ENCODE measurements around the gene TP53BP1. TPM values are rescaled to one million over a fixed set of nuclear protein-coding genes. Genes with fewer than 3 reads are reported as not detected.

The TP53BP1 gene
- total and polyA plus RNA-seq, 2 experiments from 2014 or later = 16.6 to 46.8 TPM

- Histone ChIP-seq H3K27me3 (no peaks in the 10 kb centered on the region), H3K79me2 (no peaks in the 10 kb centered on the region), H4K20me1 (ENCODE audit: insufficient read depth, poor library complexity, severe bottlenecking) (no peaks in the 10 kb centered on the region), H3K36me3 (replicated peaks; ENCODE audit: insufficient read depth, low read depth) (no peaks in the 10 kb centered on the region), H3K27ac (no peak overlapping the region), H3K4me2 (no peak overlapping the region), H3K4me3 (no peak overlapping the region), H3K9me3 (ENCODE audit: low read depth) (no peaks in the 10 kb centered on the region), H3K4me1 (ENCODE audit: insufficient read depth) (no peaks in the 10 kb centered on the region), H3K9me2 (replicated peaks; ENCODE audit: insufficient read depth) (no peaks in the 10 kb centered on the region), H2AFZ (no peak overlapping the region)
- TF ChIP-seq EZH2 (IDR thresholded peaks at IDR 0.05; ENCODE audit: borderline replicate concordance) (no peak), EZH2phosphoT487 (IDR thresholded peaks at IDR 0.05; ENCODE audit: low read depth, severe bottlenecking, unreplicated experiment) (no peak)
- TF ChIP-seq, protein P1, sequence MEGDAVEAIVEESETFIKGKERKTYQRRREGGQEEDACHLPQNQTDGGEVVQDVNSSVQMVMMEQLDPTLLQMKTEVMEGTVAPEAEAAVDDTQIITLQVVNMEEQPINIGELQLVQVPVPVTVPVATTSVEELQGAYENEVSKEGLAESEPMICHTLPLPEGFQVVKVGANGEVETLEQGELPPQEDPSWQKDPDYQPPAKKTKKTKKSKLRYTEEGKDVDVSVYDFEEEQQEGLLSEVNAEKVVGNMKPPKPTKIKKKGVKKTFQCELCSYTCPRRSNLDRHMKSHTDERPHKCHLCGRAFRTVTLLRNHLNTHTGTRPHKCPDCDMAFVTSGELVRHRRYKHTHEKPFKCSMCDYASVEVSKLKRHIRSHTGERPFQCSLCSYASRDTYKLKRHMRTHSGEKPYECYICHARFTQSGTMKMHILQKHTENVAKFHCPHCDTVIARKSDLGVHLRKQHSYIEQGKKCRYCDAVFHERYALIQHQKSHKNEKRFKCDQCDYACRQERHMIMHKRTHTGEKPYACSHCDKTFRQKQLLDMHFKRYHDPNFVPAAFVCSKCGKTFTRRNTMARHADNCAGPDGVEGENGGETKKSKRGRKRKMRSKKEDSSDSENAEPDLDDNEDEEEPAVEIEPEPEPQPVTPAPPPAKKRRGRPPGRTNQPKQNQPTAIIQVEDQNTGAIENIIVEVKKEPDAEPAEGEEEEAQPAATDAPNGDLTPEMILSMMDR (IDR thresholded peaks at IDR 0.05; ENCODE audit: poor library complexity) = no peak
- no peak for DNase-seq (ENCODE audit: low spot score)
- WGBS (ENCODE audit: low lambda C conversion rate, missing lambda C conversion rate) = 97% methylated on average over 15 of the region's 15 CpGs
Measured at GRCh38 chr15:43529141-43529540, 36.2 kb upstream of the TP53BP1 start.

DNA sequence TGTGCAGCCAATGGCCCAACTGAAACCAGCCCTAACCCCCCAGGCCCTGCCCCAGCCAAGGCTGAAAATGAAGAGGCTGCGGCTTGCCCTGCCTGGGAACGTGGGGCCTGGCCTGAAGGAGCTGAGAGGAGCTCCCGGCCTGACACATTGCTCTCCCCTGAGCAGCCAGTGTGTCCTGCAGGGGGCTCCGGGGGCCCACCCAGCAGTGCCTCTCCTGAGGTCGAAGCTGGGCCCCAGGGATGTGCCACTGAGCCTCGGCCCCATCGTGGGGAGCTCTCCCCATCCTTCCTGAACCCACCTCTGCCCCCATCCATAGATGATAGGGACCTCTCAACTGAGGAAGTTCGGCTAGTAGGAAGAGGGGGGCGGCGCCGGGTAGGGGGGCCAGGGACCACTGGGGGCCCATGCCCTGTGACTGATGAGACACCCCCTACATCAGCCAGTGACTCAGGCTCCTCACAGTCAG lies 35.6 kb upstream of the TP53BP1 start:
- Histone ChIP-seq H3K4me3 (no peak overlapping the region), H4K20me1 (ENCODE audit: insufficient read depth, poor library complexity, severe bottlenecking) (no peaks in the 10 kb centered on the region), H3K4me2 (no peak overlapping the region), H3K4me1 (ENCODE audit: insufficient read depth) (no peaks in the 10 kb centered on the region), H3K27me3 (no peaks in the 10 kb centered on the region), H3K27ac (no peak overlapping the region), H3K79me2 (no peaks in the 10 kb centered on the region), H2AFZ (no peak overlapping the region), H3K9me2 (replicated peaks; ENCODE audit: insufficient read depth) (no peaks in the 10 kb centered on the region), H3K36me3 (replicated peaks; ENCODE audit: insufficient read depth, low read depth) (no peaks in the 10 kb centered on the region), H3K9me3 (ENCODE audit: low read depth) (no peaks in the 10 kb centered on the region)
- whole genome bisulfite sequencing (ENCODE audit: low lambda C conversion rate, missing lambda C conversion rate) = 95% methylated on average over 11 of the region's 11 CpGs
- DNase-seq (ENCODE audit: low spot score) = no peak
- TF ChIP-seq EZH2 (IDR thresholded peaks at IDR 0.05; ENCODE audit: borderline replicate concordance) (no peak), EZH2phosphoT487 (IDR thresholded peaks at IDR 0.05; ENCODE audit: low read depth, severe bottlenecking, unreplicated experiment) (no peak)
- TF ChIP-seq, protein P1 (IDR thresholded peaks at IDR 0.05; ENCODE audit: poor library complexity) = no peak

GRCh38 chr15:43527802-43528541 lies 35.0 kb upstream of the TP53BP1 start:
- 92% methylated on average over 12 of the region's 12 CpGs for WGBS (ENCODE audit: low lambda C conversion rate, missing lambda C conversion rate)
- H3K79me2 ChIP-seq = no peaks in the 10 kb centered on the region

GRCh38 chr15:43527016-43527801 lies 34.3 kb upstream of the TP53BP1 start:
- no peaks in the 10 kb centered on the region for H3K9me3 ChIP-seq (ENCODE audit: low read depth)
- H3K4me1 ChIP-seq (ENCODE audit: insufficient read depth) = no peaks in the 10 kb centered on the region
- H3K27ac ChIP-seq = no peak overlapping the region
- 85% methylated on average over 9 of the region's 9 CpGs for WGBS (ENCODE audit: low lambda C conversion rate, missing lambda C conversion rate)
- DNase-seq (ENCODE audit: low spot score) = no peak
- H3K27me3 ChIP-seq = no peaks in the 10 kb centered on the region
- no peaks in the 10 kb centered on the region for H3K36me3 ChIP-seq (replicated peaks; ENCODE audit: insufficient read depth, low read depth)
- no peak overlapping the region for H2AFZ ChIP-seq
- H3K4me2 ChIP-seq = no peak overlapping the region
- no peak overlapping the region for H3K4me3 ChIP-seq
- H3K79me2 ChIP-seq = no peaks in the 10 kb centered on the region
- H4K20me1 ChIP-seq (ENCODE audit: insufficient read depth, poor library complexity, severe bottlenecking) = no peaks in the 10 kb centered on the region
- TF ChIP-seq, protein P1 (IDR thresholded peaks at IDR 0.05; ENCODE audit: poor library complexity) = no peak
- no peaks in the 10 kb centered on the region for H3K9me2 ChIP-seq (replicated peaks; ENCODE audit: insufficient read depth)

More at GRCh38 chr15:43527802-43528541, 35.0 kb upstream of the TP53BP1 start:
- TF ChIP-seq EZH2phosphoT487 (IDR thresholded peaks at IDR 0.05; ENCODE audit: low read depth, severe bottlenecking, unreplicated experiment) = no peak
- Histone ChIP-seq H3K4me3 (no peak overlapping the region), H3K27ac (no peak overlapping the region), H3K4me2 (no peak overlapping the region), H3K4me1 (ENCODE audit: insufficient read depth) (no peaks in the 10 kb centered on the region), H2AFZ (no peak overlapping the region), H3K9me2 (replicated peaks; ENCODE audit: insufficient read depth) (no peaks in the 10 kb centered on the region), H3K36me3 (replicated peaks; ENCODE audit: insufficient read depth, low read depth) (no peaks in the 10 kb centered on the region), H4K20me1 (ENCODE audit: insufficient read depth, poor library complexity, severe bottlenecking) (no peaks in the 10 kb centered on the region), H3K9me3 (ENCODE audit: low read depth) (no peaks in the 10 kb centered on the region), H3K27me3 (no peaks in the 10 kb centered on the region)
- DNase-seq (ENCODE audit: low spot score) = no peak
